HepG2 (cell line): ENCODE measurements around the gene PAMR1. TPM values are rescaled to one million over a fixed set of nuclear protein-coding genes. Genes with fewer than 3 reads are reported as not detected.

Experiments used
- ATAC-seq: fragments of 200-7000 bp; cut with Tn5 transposase; 3 replicates; pipeline ENCODE4 v1.9.1; 2020; ENCODE audit warnings: mild to moderate bottlenecking, moderate library complexity
- BruUV-seq: library from RNA; stranded (reverse); fragments of 400-500 nt; replicated peaks from 2 replicates; lab custom pipeline; 2021; lab: Mats Ljungman, UMichigan
- CTCF ChIA-PET: fragments of 300-600 bp; formaldehyde crosslinking; extraction: SDS; loops from one replicate; lab custom pipeline; 2021; ENCODE audit warnings: low total read pairs, inconsistent platforms, low intra/inter-chr PET ratio; lab: Yijun Ruan, JAX
- POLR2A ChIA-PET: fragments of 350-600 bp; sonication (Branson Sonifier 250); formaldehyde crosslinking; loops from one replicate; lab custom pipeline; 2020; ENCODE audit warnings: antibody characterized with exemption, inconsistent platforms; lab: Yijun Ruan, JAX
- DNase-seq: peaks from one replicate; pipeline ENCODE4 v3.0.0-alpha.2; 2015; ENCODE audit warnings: low spot score
- FAIRE-seq: peaks from 3 replicates; lab custom pipeline; 2011; peaks lifted over from hg19 to GRCh38; lab: Jason Lieb, UNC
- H2AFZ ChIP-seq: one replicate; pipeline ENCODE4 v1.6.1; 2011; ENCODE audit warnings: low read length, inconsistent platforms
- H3K27ac ChIP-seq: fragments of 300-600 bp; 3 replicates; pipeline ENCODE4 v1.8.0; 2011; ENCODE audit warnings: mixed run types, mild to moderate bottlenecking, mixed read lengths, low read length, inconsistent platforms; ENCODE audit not compliant: insufficient read depth; ENCODE audit errors: extremely low read length
- H3K27me3 ChIP-seq, 2 experiments: fragments of 200-600 bp in 1 of 2; 2 replicates in 1 of 2; 3 replicates in 1 of 2; pipeline versions ENCODE4 v1.6.0 to v1.8.0; 2011; ENCODE audit warnings: low read length in 2 of 2, mild to moderate bottlenecking in 2 of 2, moderate library complexity in 2 of 2, inconsistent platforms in 1 of 2; ENCODE audit not compliant: insufficient read depth in 2 of 2, control insufficient read depth in 1 of 2
- H3K36me3 ChIP-seq, 2 experiments: fragments of 200-600 bp in 1 of 2; replicated peaks in 1 of 2; 2 replicates in 1 of 2; 3 replicates in 1 of 2; pipeline versions ENCODE4 v1.5.1 to v1.8.0; 2011; ENCODE audit warnings: low read length in 2 of 2, inconsistent platforms in 1 of 2; ENCODE audit not compliant: insufficient read depth in 2 of 2, control insufficient read depth in 1 of 2
- H3K4me1 ChIP-seq: 2 replicates; pipeline ENCODE4 v1.5.1; 2012; ENCODE audit warnings: low read length, inconsistent platforms; ENCODE audit not compliant: insufficient read depth
- H3K4me2 ChIP-seq: 2 replicates; pipeline ENCODE4 v1.6.0; 2011; ENCODE audit warnings: low read depth, low read length, inconsistent platforms
- H3K4me3 ChIP-seq, 3 experiments: fragments of 200-600 bp in 1 of 3; sonication (generic), shearing (Covaris generic) in 1 of 3; replicated peaks in 1 of 3; 2 replicates each; pipeline ENCODE4 v1.5.1; 2011 to 2016; ENCODE audit warnings: low read length in 3 of 3, inconsistent platforms in 2 of 3, low read depth in 2 of 3, mild to moderate bottlenecking in 2 of 3, control low read depth in 1 of 3, mixed read lengths in 1 of 3; ENCODE audit not compliant: insufficient read depth in 1 of 3
- H3K79me2 ChIP-seq: one replicate; pipeline ENCODE4 v1.6.1; 2011; ENCODE audit warnings: low read length, inconsistent platforms; ENCODE audit not compliant: insufficient read depth
- H3K9ac ChIP-seq: 2 replicates; pipeline ENCODE4 v1.6.0; 2011; ENCODE audit warnings: mild to moderate bottlenecking, low read depth, low read length, inconsistent platforms; ENCODE audit not compliant: insufficient read depth
- H3K9me3 ChIP-seq: 2 replicates; pipeline ENCODE4 v1.5.1; 2012; ENCODE audit warnings: mild to moderate bottlenecking, low read length
- H4K20me1 ChIP-seq: 2 replicates; pipeline ENCODE4 v1.6.0; 2011; ENCODE audit warnings: inconsistent platforms, mild to moderate bottlenecking, low read length, moderate library complexity; ENCODE audit not compliant: insufficient read depth
- AGO2 ChIP-seq: fragments of 200-400 bp; formaldehyde crosslinking; optimal IDR thresholded peaks from 2 replicates; pipeline ENCODE3; 2017; ENCODE audit warnings: mild to moderate bottlenecking, low read depth, low read length, moderate library complexity
- FIP1L1 ChIP-seq: fragments of 200-400 bp; formaldehyde crosslinking; IDR thresholded peaks from 2 replicates; pipeline ENCODE4 v1.6.1; 2018; ENCODE audit warnings: low read depth, mild to moderate bottlenecking, low read length, moderate library complexity, borderline replicate concordance; ENCODE audit not compliant: insufficient read depth
- KLF16 ChIP-seq, 2 experiments: sonication (generic) in 1 of 2; formaldehyde crosslinking in 1 of 2; IDR thresholded peaks; 2 replicates each; pipeline versions ENCODE4 v1.6.1 to v1.8.0; 2016 to 2023; ENCODE audit warnings: missing genetic modification reagents in 2 of 2, missing compliant biosample characterization in 1 of 2
- KLF6 ChIP-seq: IDR thresholded peaks from 2 replicates; pipeline ENCODE4 v1.8.0; 2016; ENCODE audit warnings: missing biosample characterization, missing genetic modification reagents
- TCF12 ChIP-seq, 2 experiments: fragments of 450-650 bp in 1 of 2; sonication (generic) in 1 of 2; formaldehyde crosslinking in 1 of 2; IDR thresholded peaks; 2 replicates each; pipeline versions ENCODE4 v1.6.1 to v1.8.0; 2017 to 2022; ENCODE audit warnings: antibody characterized with exemption in 1 of 2, mild to moderate bottlenecking in 1 of 2, missing genetic modification reagents in 1 of 2, moderate library complexity in 1 of 2
- ZNF124 ChIP-seq: sonication (generic); formaldehyde crosslinking; IDR thresholded peaks from 2 replicates; pipeline ENCODE4 v1.4.0; 2020; ENCODE audit warnings: missing genetic modification reagents
- ZNF446 ChIP-seq: sonication (generic); formaldehyde crosslinking; IDR thresholded peaks from 2 replicates; pipeline ENCODE4 v1.5.0; 2020; ENCODE audit warnings: mild to moderate bottlenecking, missing genetic modification reagents
- ZSCAN25 ChIP-seq: sonication (generic); formaldehyde crosslinking; IDR thresholded peaks from 2 replicates; pipeline ENCODE4 v1.8.0; 2022; ENCODE audit warnings: mild to moderate bottlenecking, missing genetic modification reagents
- WGBS: methylation state at CpG from one replicate; pipeline ENCODE4 v1.1.6; 2017; ENCODE audit warnings: low lambda C conversion rate; 5-methylcytosine and 5-hydroxymethylcytosine counted together
- in situ Hi-C: cut with HindIII; loops from 2 replicates; pipeline ENCODE4 v1.10.0; 2017; ENCODE audit warnings: low pct_unique_long_range_greater_than_20kb; ENCODE audit not compliant: extremely low pct_ligation_motif_present
- intact Hi-C: fragments of 100-400 bp; cut with micrococcal nuclease; formaldehyde crosslinking; loops from one replicate; pipeline ENCODE4 v1.10.0; 2022; ENCODE audit not compliant: unreplicated experiment
- polyA plus RNA-seq, 8 experiments: library from polyadenylated mRNA; depleted of rRNA in 3 of 8; stranded (reverse) in 7 of 8; unstranded in 1 of 8; fragments of >200 nt; fragmentation: Illumina TruSeq in 4 of 8; extraction: Trizol in 4 of 8; gene quantifications; 2 replicates each; pipeline versions ENCODE4 v1.2.1 to v1.2.3, GENCODE V29; 2011 to 2016; ENCODE audit warnings: low read depth in 4 of 8, missing spikeins in 1 of 8, mixed read lengths in 1 of 8; ENCODE audit not compliant: insufficient read depth in 1 of 8
- total RNA-seq, 5 experiments: library from RNA; depleted of rRNA; stranded (reverse); fragments of >200 nt; fragmentation: Illumina TruSeq; extraction: Trizol; gene quantifications; 2 replicates each; pipeline ENCODE4 v1.2.3, GENCODE V29; 2016; ENCODE audit warnings: low read depth in 1 of 5
- TF ChIP-seq, protein P1 (sequence below): sonication (generic); formaldehyde crosslinking; IDR thresholded peaks from 2 replicates; pipeline ENCODE4 v1.4.0; 2020; ENCODE audit warnings: missing genetic modification reagents
- TF ChIP-seq, protein P2 (sequence below): sonication (generic); formaldehyde crosslinking; IDR thresholded peaks from 2 replicates; pipeline ENCODE4 v1.4.0; 2020; ENCODE audit warnings: missing genetic modification reagents; ENCODE audit errors: not compliant biosample characterization
- TF ChIP-seq, protein P3 (sequence below): fragments of 450-650 bp; IDR thresholded peaks from 2 replicates; pipeline ENCODE4 v1.6.1; 2017; ENCODE audit warnings: mild to moderate bottlenecking
- TF ChIP-seq, protein P4 (sequence below): sonication (generic); formaldehyde crosslinking; conservative IDR thresholded peaks from 2 replicates; pipeline ENCODE4 v1.8.1; 2023; ENCODE audit warnings: missing genetic modification reagents

PAMR1 gene
- total and polyA plus RNA-seq, 2 of the 13 experiments (the other 11 are each of a cell fraction or from before 2014, with no cell fraction given), result not detected

DNA sequence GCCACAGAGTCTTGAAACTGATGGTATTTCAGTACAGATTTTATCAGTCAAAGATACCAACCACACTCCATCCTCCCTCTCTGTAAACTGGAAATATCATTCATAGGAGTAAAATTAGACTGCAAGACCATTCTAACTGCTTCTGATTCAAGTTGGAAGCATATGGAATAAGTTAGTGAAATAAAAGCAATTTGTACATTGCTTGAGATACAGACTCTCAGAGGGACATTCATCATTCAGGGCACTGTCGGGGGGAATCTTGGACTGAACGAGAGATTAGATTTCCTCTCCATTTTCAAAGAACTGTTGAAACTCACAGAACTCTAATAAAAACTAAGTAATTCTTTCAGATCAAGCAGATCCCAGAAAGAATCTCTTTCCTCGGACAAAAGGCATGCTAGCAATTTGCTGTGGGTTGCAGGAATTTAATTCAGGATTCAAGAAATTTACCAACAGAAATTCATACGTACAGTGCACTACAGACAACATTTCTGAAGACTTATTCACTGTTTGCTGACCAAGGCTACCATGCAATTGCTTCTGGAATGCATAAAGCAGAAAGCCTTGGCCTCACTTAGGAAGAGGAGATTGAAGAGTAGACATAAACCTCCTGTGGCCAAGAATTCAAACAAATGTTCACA is 34.1 kb downstream of the PAMR1 start:
- Histone ChIP-seq H2AFZ (no peak overlapping the region), H3K27me3 (peaks cover 0 to 15% of the 10 kb centered on the region in 2 experiments; a peak in 2 of 5 replicates), H3K9ac (no peak overlapping the region), H3K36me3 (no peaks in the 10 kb centered on the region), H3K79me2 (no peaks in the 10 kb centered on the region), H4K20me1 (no peaks in the 10 kb centered on the region), H3K4me2 (no peak overlapping the region), H3K4me1 (no peaks in the 10 kb centered on the region), H3K9me3 (no peaks in the 10 kb centered on the region), H3K4me3 (no peak overlapping the region), H3K27ac (no peak overlapping the region)
- no peak for TF ChIP-seq ZSCAN25
- TF ChIP-seq AGO2, result no peak
- TF ChIP-seq KLF16 (CRISPR knock-in tag; IDR thresholded peaks at IDR 0.05), result no peak
- TF ChIP-seq, protein P1, sequence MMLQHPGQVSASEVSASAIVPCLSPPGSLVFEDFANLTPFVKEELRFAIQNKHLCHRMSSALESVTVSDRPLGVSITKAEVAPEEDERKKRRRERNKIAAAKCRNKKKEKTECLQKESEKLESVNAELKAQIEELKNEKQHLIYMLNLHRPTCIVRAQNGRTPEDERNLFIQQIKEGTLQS (CRISPR knock-in tag), result no peak
- no peak for TF ChIP-seq ZNF446
- no peak for TF ChIP-seq KLF6 (CRISPR knock-in tag)
- in situ Hi-C loops (loop anchor here (25.0 kb wide), 1 partner anchor 771 kb away; no protein-coding TSS in a partner anchor), intact Hi-C loops (no loop called here)
- no TSS peak for BruUV-seq
- ChIA-PET CTCF (no interaction called here), POLR2A (no interaction called here)
- FAIRE-seq, result no peak
- WGBS, result 4% methylated on average over 4 of the region's 4 CpGs
- no peak for ATAC-seq
- no peak for DNase-seq

DNA sequence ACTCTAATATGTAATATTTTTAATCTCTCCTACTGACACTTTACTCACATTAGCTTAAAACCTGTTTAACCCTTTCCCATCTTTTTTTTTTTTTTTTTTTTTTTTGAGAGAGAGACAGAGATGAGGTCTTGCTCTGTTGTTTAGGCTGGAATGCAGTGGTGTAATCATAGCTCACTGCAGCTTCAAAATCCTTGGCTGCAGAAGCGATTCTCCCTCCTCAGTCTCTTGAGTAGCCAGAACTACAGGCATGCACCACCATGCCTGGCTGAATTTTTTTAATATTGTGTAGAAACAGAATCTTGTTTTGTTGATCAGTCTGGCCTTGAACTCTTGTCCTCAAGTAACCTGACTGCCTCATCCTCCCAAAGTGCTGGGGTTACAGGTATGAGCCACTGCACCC is 37.3 kb downstream of the PAMR1 start:
- in situ Hi-C loops (loop anchor here (25.0 kb wide), 1 partner anchor 774 kb away; no protein-coding TSS in a partner anchor), intact Hi-C loops (loop anchor here (5.0 kb wide), 1 partner anchor 779 kb away; no protein-coding TSS in a partner anchor)
- ATAC-seq, result no peak
- ChIA-PET CTCF (interaction anchor here (0.6 to 1.3 kb wide), 2 partner anchors 687 to 778 kb away, joined by 3 read pairs; no protein-coding TSS in a partner anchor), POLR2A (interaction anchor here (0.6 kb wide), 1 partner anchor 92 kb away, joined by 3 read pairs; no protein-coding TSS in a partner anchor)
- DNase-seq, result no peak
- Histone ChIP-seq H3K9ac (no peak overlapping the region), H3K27ac (no peak overlapping the region), H3K9me3 (no peaks in the 10 kb centered on the region), H3K4me2 (no peak overlapping the region), H3K79me2 (no peaks in the 10 kb centered on the region), H4K20me1 (no peaks in the 10 kb centered on the region), H3K4me3 (no peak overlapping the region), H3K27me3 (peaks cover 0 to 20% of the 10 kb centered on the region in 2 experiments; a peak in 2 of 5 replicates), H3K4me1 (no peaks in the 10 kb centered on the region), H2AFZ (no peak overlapping the region), H3K36me3 (no peaks in the 10 kb centered on the region)
- FAIRE-seq, result no peak
- no TSS peak for BruUV-seq
- 5% methylated on average over 1 of the region's 1 CpG for WGBS
- TF ChIP-seq, protein P2, sequence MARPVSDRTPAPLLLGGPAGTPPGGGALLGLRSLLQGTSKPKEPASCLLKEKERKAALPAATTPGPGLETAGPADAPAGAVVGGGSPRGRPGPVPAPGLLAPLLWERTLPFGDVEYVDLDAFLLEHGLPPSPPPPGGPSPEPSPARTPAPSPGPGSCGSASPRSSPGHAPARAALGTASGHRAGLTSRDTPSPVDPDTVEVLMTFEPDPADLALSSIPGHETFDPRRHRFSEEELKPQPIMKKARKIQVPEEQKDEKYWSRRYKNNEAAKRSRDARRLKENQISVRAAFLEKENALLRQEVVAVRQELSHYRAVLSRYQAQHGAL (CRISPR knock-in tag), result no peak
- no peak for TF ChIP-seq ZNF124 (CRISPR knock-in tag)
- no peak for TF ChIP-seq TCF12 (IDR thresholded peaks at IDR 0.05)
- no peak for TF ChIP-seq TCF12 (CRISPR knock-in tag; IDR thresholded peaks at IDR 0.05)
- no peak for TF ChIP-seq FIP1L1
- TF ChIP-seq, protein P3, sequence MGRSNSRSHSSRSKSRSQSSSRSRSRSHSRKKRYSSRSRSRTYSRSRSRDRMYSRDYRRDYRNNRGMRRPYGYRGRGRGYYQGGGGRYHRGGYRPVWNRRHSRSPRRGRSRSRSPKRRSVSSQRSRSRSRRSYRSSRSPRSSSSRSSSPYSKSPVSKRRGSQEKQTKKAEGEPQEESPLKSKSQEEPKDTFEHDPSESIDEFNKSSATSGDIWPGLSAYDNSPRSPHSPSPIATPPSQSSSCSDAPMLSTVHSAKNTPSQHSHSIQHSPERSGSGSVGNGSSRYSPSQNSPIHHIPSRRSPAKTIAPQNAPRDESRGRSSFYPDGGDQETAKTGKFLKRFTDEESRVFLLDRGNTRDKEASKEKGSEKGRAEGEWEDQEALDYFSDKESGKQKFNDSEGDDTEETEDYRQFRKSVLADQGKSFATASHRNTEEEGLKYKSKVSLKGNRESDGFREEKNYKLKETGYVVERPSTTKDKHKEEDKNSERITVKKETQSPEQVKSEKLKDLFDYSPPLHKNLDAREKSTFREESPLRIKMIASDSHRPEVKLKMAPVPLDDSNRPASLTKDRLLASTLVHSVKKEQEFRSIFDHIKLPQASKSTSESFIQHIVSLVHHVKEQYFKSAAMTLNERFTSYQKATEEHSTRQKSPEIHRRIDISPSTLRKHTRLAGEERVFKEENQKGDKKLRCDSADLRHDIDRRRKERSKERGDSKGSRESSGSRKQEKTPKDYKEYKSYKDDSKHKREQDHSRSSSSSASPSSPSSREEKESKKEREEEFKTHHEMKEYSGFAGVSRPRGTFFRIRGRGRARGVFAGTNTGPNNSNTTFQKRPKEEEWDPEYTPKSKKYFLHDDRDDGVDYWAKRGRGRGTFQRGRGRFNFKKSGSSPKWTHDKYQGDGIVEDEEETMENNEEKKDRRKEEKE, result no peak
- TF ChIP-seq, protein P4, sequence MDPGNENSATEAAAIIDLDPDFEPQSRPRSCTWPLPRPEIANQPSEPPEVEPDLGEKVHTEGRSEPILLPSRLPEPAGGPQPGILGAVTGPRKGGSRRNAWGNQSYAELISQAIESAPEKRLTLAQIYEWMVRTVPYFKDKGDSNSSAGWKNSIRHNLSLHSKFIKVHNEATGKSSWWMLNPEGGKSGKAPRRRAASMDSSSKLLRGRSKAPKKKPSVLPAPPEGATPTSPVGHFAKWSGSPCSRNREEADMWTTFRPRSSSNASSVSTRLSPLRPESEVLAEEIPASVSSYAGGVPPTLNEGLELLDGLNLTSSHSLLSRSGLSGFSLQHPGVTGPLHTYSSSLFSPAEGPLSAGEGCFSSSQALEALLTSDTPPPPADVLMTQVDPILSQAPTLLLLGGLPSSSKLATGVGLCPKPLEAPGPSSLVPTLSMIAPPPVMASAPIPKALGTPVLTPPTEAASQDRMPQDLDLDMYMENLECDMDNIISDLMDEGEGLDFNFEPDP (CRISPR knock-in tag), result no peak
